Lower lobe of right lung (tissue), 2 donors: ENCODE results near the gene NFE2. TPM values are rescaled to one million over a fixed set of nuclear protein-coding genes. Genes with fewer than 3 reads are reported as not detected.

Experiments
- ATAC-seq, 2 donors: fragments of 200-7000 bp; cut with Tn5 transposase; one replicate each; pipeline ENCODE4 v1.9.1; 2020 to 2022; ENCODE audit warnings: mild to moderate bottlenecking in 2 of 2, moderate library complexity in 2 of 2
- DNase-seq: peaks from one replicate; pipeline ENCODE4 v3.0.0-alpha.2; 2020
- H3K27ac ChIP-seq: fragments of 200-600 bp; one replicate; pipeline ENCODE4 v1.8.0; 2022
- H3K27me3 ChIP-seq: fragments of 200-600 bp; one replicate; pipeline ENCODE4 v1.8.0; 2022; ENCODE audit warnings: low read depth
- H3K36me3 ChIP-seq: fragments of 200-600 bp; one replicate; pipeline ENCODE4 v1.8.0; 2022; ENCODE audit warnings: mild to moderate bottlenecking
- H3K4me1 ChIP-seq: fragments of 200-600 bp; one replicate; pipeline ENCODE4 v1.8.0; 2022
- H3K4me3 ChIP-seq: fragments of 200-600 bp; one replicate; pipeline ENCODE4 v1.8.0; 2022; ENCODE audit warnings: mild to moderate bottlenecking
- H3K9me3 ChIP-seq: fragments of 200-600 bp; one replicate; pipeline ENCODE4 v1.8.0; 2022
- intact Hi-C: fragments of 100-400 bp; cut with DNase I; formaldehyde crosslinking; loops from one replicate; pipeline ENCODE4 v1.11.0; 2022
- total RNA-seq: library from RNA; stranded (reverse); fragmentation: NEBNext Ultra II Directional; extraction: Animal tissue kit (Norgen Biotek cat#: 25700); gene quantifications from one replicate; pipeline ENCODE4 v1.2.1, GENCODE V29; 2021
- TF ChIP-seq, protein P1 (sequence below): fragments of 200-600 bp; IDR thresholded peaks from one replicate; pipeline ENCODE4 v1.8.0; 2022; ENCODE audit warnings: antibody characterized with exemption, mild to moderate bottlenecking
- donor health status: DM: no; HTN: yes; CAD: no; lungs with severe emphysema.

NFE2 gene
- total RNA-seq, 1 donor from 2014 or later = 13.5 TPM

DNA sequence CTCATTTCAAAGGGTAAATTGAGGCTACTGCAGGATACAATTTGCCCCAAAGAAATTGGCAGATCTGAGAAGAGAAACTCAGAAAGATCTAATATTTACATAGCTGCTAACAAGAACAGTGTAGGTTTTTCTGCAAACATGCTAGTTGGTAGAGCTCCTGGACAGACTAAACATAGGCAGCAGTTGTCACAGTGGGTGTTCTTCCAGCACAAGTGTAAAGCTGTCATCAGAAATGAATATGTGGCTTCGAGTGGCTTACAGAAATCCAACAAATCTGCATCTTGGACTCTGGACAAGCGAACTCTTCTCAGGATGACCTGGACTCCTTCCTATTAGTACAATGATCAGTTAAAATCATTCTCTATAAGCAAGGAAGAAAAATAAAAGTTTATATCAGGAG lies 26.8 kb downstream of the NFE2 start:
- Histone ChIP-seq H3K36me3 (peaks cover 13% of the 10 kb centered on the region), H3K4me1 (peaks cover 21% of the 10 kb centered on the region), H3K4me3 (no peak overlapping the region), H3K9me3 (no peaks in the 10 kb centered on the region), H3K27ac (no peak overlapping the region), H3K27me3 (no peaks in the 10 kb centered on the region)
- no peak for DNase-seq
- no peak for ATAC-seq
- TF ChIP-seq, protein P1, sequence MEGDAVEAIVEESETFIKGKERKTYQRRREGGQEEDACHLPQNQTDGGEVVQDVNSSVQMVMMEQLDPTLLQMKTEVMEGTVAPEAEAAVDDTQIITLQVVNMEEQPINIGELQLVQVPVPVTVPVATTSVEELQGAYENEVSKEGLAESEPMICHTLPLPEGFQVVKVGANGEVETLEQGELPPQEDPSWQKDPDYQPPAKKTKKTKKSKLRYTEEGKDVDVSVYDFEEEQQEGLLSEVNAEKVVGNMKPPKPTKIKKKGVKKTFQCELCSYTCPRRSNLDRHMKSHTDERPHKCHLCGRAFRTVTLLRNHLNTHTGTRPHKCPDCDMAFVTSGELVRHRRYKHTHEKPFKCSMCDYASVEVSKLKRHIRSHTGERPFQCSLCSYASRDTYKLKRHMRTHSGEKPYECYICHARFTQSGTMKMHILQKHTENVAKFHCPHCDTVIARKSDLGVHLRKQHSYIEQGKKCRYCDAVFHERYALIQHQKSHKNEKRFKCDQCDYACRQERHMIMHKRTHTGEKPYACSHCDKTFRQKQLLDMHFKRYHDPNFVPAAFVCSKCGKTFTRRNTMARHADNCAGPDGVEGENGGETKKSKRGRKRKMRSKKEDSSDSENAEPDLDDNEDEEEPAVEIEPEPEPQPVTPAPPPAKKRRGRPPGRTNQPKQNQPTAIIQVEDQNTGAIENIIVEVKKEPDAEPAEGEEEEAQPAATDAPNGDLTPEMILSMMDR = no peak
- intact Hi-C loops = no loop called here

DNA sequence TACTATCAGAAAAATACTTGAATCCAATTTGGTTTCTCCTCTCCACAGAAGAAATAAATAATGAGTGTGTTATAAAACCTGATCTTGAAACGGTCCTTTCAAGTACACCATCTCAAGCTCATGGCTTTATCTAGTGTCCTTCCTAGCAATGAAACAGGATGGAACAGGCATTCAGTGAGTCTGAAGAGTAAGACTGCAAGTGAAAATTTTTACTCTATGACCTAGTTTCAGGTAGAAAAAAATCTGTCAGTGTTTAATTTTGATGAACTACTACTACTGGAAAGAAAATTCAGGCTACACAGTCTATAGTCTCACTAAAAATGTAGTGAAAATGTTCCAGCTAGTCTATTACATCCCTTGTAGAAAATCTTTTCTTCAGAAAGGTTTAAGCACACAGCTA lies 28.6 kb downstream of the NFE2 start:
- peaks cover 4% of the 10 kb centered on the region for H3K4me1 ChIP-seq
- no peak overlapping the region for H3K4me3 ChIP-seq
- TF ChIP-seq, protein P1 = no peak
- H3K36me3 ChIP-seq = peaks cover 13% of the 10 kb centered on the region
- H3K27me3 ChIP-seq = no peaks in the 10 kb centered on the region
- intact Hi-C loops = no loop called here
- DNase-seq (no peak), ATAC-seq (no peak)
- H3K9me3 ChIP-seq = no peaks in the 10 kb centered on the region
- H3K27ac ChIP-seq = no peak overlapping the region

DNA sequence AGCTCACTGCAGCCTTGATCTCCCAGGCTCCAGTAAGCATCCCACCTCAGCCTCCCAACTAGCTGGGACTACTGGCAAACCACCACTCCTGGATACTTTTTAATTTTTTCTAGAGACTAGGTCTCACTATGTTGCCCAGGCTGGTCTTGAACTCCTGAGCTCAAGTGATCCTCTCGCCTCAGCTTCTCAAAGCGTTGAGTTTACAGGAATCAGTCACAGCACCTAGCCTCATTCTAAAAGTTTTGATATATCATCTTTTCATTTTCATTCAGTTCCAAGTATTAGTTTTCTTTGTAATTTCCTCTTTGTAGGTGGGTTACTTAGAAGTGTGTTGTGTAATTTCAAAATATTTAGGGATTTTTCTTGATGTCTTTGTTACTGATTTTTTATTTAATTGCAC lies 30.5 kb downstream of the NFE2 start:
- Histone ChIP-seq H3K9me3 (no peaks in the 10 kb centered on the region), H3K4me3 (no peak overlapping the region), H3K27ac (no peak overlapping the region), H3K36me3 (peaks cover 13% of the 10 kb centered on the region), H3K4me1 (no peaks in the 10 kb centered on the region), H3K27me3 (no peaks in the 10 kb centered on the region)
- ATAC-seq (no peak), DNase-seq (no peak)
- intact Hi-C loops = no loop called here
- TF ChIP-seq, protein P1 = no peak

DNA sequence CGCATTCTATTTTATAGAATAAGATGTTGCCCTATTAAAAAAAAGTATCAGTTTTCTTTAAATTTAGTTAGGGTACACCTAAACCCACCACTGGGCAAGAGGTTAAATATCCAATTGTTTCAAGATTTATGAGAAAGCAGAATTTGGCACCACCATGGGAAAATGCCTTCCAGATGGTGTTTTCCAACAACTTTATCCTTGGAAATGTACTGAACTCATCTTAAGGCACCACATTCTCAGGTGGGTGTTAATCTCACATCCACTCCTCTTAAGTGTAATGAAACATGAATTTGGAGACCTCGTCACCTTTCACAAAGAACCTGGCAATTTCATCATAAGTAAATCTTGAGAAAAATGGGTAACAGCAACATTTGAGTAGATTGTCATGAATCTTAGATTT lies 34.0 kb downstream of the NFE2 start:
- TF ChIP-seq, protein P1 = no peak
- DNase-seq (no peak), ATAC-seq (no peak)
- Histone ChIP-seq H3K27ac (no peak overlapping the region), H3K4me3 (no peak overlapping the region), H3K36me3 (no peaks in the 10 kb centered on the region), H3K9me3 (no peaks in the 10 kb centered on the region), H3K27me3 (no peaks in the 10 kb centered on the region), H3K4me1 (peaks cover 9% of the 10 kb centered on the region)
- intact Hi-C loops = no loop called here

DNA sequence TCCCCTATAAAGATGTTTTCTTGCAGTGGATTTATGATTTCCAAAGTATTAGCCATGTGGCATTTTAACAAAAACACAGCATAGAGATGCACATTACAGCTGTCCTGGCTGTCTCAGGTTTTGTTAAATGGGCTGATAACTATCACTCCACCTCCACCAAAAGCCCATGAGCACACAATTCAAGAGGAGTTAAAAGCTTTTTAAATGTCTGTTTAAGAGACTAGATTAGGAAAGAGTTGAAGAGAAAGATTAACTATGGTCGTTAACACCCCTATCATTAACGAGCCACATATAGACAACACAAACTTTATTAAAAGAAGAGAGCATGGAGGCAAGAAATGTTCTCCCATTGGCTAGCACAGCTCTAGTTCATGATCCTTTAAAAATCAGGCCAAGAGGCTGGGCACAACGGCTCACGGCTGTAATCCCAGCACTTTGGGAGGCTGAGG lies 35.4 kb downstream of the NFE2 start:
- intact Hi-C loops = no loop called here
- Histone ChIP-seq H3K27ac (no peak overlapping the region), H3K27me3 (no peaks in the 10 kb centered on the region), H3K4me3 (no peak overlapping the region), H3K9me3 (no peaks in the 10 kb centered on the region), H3K4me1 (peaks cover 19% of the 10 kb centered on the region), H3K36me3 (no peaks in the 10 kb centered on the region)
- ATAC-seq (no peak), DNase-seq (no peak)
- TF ChIP-seq, protein P1 = no peak
